22Rv1 (cell line): ENCODE measurements around the gene NRIP1.
"Not testable (repeated sequence)": the region's sequence is repeated elsewhere in the genome, so short reads cannot be mapped to it uniquely, and the experiment has no call there.

Source experiments
- H3K27ac ChIP-seq: fragments of 450-650 bp; 2 replicates; pipeline ENCODE4 v1.5.1; 2017
- ZFX ChIP-seq: fragments of 450-650 bp; IDR thresholded peaks from 2 replicates; pipeline ENCODE4 v1.6.1; 2017; ENCODE audit warnings: antibody characterized with exemption, borderline replicate concordance
- TF ChIP-seq, protein P1 (sequence below): fragments of 450-650 bp; IDR thresholded peaks from 2 replicates; pipeline ENCODE4 v1.5.1; 2017; ENCODE audit warnings: mild to moderate bottlenecking

The NRIP1 gene

DNA sequence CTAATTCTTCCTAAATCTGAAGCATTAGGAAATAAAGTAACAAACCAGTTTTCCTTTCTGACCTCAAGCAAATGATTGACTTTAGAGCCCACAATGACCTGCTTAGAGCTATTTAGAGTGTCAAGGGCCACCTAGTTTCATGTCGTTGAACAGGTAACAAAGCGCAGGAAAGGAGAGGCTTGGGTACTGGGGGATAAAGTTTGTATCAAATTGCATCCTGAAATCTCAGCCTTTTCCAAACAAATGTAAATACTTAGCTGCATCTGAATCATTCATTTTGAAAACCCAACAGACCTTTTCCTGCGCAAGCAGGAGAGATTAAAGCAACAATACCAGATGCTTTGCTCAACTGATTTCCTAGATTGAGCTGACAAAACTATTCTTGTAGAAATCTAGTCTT, 121.2 kb downstream of the NRIP1 start:
- no peak overlapping the region for H3K27ac ChIP-seq
- no peak for TF ChIP-seq ZFX
- TF ChIP-seq, protein P1, sequence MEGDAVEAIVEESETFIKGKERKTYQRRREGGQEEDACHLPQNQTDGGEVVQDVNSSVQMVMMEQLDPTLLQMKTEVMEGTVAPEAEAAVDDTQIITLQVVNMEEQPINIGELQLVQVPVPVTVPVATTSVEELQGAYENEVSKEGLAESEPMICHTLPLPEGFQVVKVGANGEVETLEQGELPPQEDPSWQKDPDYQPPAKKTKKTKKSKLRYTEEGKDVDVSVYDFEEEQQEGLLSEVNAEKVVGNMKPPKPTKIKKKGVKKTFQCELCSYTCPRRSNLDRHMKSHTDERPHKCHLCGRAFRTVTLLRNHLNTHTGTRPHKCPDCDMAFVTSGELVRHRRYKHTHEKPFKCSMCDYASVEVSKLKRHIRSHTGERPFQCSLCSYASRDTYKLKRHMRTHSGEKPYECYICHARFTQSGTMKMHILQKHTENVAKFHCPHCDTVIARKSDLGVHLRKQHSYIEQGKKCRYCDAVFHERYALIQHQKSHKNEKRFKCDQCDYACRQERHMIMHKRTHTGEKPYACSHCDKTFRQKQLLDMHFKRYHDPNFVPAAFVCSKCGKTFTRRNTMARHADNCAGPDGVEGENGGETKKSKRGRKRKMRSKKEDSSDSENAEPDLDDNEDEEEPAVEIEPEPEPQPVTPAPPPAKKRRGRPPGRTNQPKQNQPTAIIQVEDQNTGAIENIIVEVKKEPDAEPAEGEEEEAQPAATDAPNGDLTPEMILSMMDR, result no peak

GRCh38 chr21:14942801-14943490, 121.9 kb downstream of the NRIP1 start:
- TF ChIP-seq, protein P1, result no peak
- TF ChIP-seq ZFX, result no peak
- no peak overlapping the region for H3K27ac ChIP-seq

- not testable (repeated sequence) for H3K27ac ChIP-seq
Measured at GRCh38 chr21:14927324-14927723, 137.5 kb downstream of the NRIP1 start.

DNA sequence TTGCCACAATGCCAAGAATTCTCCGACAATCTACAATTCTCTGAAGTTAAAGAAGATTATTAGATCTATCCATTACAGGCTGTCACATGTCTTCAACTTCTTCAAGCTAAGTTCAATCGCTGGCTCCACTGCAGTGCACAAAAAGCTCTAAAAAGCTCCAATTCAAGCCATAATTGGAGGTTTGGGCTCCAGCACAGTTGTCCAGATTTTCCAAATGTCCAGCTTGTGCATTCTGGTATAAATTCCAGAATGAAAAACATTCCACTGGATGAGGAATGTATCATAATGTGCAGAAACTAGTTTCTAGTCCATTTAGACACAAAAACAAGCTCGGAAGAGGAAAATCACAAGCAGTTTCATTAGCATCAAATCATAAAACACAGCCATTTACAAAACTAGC, 138.6 kb downstream of the NRIP1 start:
- TF ChIP-seq, protein P1, result no peak
- TF ChIP-seq ZFX, result no peak
- no peak overlapping the region for H3K27ac ChIP-seq

DNA sequence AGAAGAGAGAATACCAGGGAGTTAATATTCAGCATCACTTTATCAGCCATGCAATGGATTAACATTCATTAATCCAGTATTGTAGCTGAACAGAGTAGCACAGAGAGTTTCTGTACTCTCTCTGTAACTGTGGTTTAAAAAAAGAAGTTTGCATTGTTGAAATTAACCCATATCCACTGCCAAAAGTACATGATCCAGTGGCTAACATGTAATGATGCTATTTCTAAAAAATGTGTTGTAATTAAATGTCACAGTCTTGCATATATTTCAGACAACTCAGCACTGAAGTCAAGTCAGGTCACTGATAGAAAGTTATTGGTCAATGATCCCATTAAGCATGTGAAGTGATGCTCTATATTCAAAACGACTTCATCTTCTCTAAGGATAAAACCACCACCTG, 141.3 kb downstream of the NRIP1 start:
- H3K27ac ChIP-seq, result no peak overlapping the region
- TF ChIP-seq, protein P1, result no peak
- no peak for TF ChIP-seq ZFX

DNA sequence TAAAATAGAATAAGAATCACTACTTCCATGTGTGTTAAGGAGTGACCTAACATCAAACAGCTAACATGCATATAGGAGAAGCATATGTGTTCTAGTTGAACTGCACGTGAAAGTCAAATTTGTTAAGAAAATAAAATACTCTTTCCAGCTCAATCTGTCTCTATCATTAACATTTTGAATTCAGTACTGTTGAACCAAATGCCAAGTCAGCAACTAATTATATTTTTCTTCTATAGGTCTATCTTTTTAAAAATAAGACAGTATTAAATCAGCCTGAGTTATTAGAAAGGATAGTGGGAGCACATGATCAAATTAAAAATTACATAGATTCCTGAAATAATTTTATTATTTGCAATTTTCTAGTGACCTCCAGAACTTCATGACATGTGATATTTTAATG, 141.8 kb downstream of the NRIP1 start:
- TF ChIP-seq, protein P1, result no peak
- TF ChIP-seq ZFX, result no peak
- H3K27ac ChIP-seq, result no peak overlapping the region

GRCh38 chr21:14918527-14918926, 146.3 kb downstream of the NRIP1 start:
- TF ChIP-seq, protein P1, result no peak
- TF ChIP-seq ZFX, result no peak

GRCh38 chr21:14917762-14918161, 147.0 kb downstream of the NRIP1 start:
- TF ChIP-seq, protein P1, result no peak
- TF ChIP-seq ZFX, result no peak
- H3K27ac ChIP-seq, result no peak overlapping the region

More at GRCh38 chr21:14918527-14918926, 146.3 kb downstream of the NRIP1 start:
- H3K27ac ChIP-seq, result no peak overlapping the region
